Liver (tissue), 3 donors: ENCODE measurements around the gene WFIKKN2.

Source experiments
- CTCF ChIP-seq: fragments of 150-350 bp; IDR thresholded peaks from 2 replicates; pipeline ENCODE4 v1.5.1; 2017; ENCODE audit warnings: improper control_type of control experiment, low read depth, low read length; ENCODE audit not compliant: missing input control
- JUND ChIP-seq, 2 donors: IDR thresholded peaks; 2 replicates each; pipeline ENCODE4 v1.6.1; 2016; ENCODE audit warnings: antibody characterized with exemption in 2 of 2
- SP1 ChIP-seq: IDR thresholded peaks from 2 replicates; pipeline ENCODE4 v1.6.1; 2018; ENCODE audit warnings: antibody characterized with exemption, mild to moderate bottlenecking
- donor health status: healthy.
- donor health status: healthy.

GRCh38 chr17:50830352-50830751 is 5.0 kb upstream of the WFIKKN2 start:
- TF ChIP-seq SP1 (no peak), CTCF (no peak), JUND (IDR thresholded peaks at IDR 0.05) (no peak)
